ENCODE data around the gene RASSF5.

Gene RASSF5

DNA sequence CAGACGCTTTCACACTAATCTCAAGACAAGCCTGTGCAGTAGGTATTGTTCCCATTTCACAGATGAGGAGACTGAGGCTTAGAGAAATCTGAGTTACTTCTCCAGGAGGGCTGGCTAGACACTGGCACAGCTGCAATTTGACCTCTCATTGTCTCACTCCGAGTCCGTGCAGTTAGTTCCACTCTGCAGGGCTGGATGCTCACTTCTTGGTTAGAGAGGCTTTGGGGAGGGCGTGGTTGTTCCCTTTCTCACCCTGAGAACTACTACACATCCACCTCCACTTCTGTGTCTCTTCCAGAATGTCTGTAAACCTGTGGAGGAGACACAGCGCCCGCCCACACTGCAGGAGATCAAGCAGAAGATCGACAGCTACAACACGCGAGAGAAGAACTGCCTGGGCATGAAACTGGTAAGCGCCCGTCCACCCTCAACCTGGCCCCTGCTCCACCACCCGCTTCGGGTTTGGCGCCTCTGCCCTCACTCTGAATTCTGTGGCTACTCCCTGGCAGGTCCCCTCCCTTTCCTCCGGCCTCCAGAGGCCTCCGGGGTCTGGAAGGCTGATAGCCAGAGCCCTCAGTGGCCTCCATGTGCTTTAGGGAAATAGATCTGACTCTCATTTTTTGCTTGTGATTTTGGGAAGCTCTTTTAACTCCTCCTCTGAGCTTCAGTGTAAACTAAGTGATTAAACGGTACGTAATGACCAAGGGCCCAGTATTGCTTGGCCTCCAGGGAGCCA lies 75.8 kb downstream of the RASSF5 start:
- no peak overlapping the region for H3K9ac ChIP-seq (ENCODE audit: low read length)
- H3K27ac ChIP-seq (ENCODE audit: low read depth, low read length), result no peak overlapping the region
- H3K27me3 ChIP-seq (ENCODE audit: control insufficient read depth, insufficient read depth, low read length), result no peaks in the 10 kb centered on the region

DNA sequence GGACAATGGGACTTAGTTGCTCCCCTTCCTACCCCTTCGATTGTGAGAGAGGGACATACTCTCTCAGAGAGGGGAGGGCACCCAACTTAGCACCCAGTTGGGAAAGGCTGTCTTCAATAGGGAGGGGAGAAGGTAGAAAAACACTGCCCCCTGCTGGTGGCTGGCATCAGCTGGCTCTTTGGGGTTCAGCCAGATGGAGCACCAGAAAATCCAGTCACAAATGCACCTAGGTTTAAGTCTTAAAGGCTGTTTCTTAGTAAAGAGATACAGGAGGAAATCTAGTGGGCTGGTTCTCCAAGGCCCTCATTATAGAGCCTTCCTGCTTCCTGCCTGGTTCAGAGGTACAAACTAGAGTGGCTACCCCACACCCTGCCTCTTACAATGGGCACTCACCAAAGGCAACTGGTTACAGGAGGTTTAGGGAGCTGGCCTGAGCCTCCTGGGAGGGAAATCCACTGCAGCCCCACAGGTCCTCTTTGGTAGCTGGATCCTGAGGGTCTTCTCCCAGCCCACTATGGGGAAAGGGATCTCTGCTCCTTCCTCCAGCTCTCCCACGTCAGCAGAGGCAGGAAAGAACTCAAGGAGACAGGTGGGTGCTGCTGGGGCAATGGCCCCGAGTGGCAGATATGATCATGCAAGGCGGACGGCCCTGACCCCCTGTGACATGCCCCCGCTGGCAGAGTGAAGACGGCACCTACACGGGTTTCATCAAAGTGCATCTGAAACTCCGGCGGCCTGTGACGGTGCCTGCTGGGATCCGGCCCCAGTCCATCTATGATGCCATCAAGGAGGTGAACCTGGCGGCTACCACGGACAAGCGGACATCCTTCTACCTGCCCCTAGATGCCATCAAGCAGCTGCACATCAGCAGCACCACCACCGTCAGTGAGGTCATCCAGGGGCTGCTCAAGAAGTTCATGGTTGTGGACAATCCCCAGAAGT lies 76.6 kb downstream of the RASSF5 start:
- Histone ChIP-seq H3K27me3 (ENCODE audit: control insufficient read depth, insufficient read depth, low read length) (no peaks in the 10 kb centered on the region), H3K36me3 (ENCODE audit: control insufficient read depth, insufficient read depth, low read length) (no peaks in the 10 kb centered on the region), H3K4me1 (ENCODE audit: control insufficient read depth, insufficient read depth, low read length) (no peaks in the 10 kb centered on the region), H3K27ac (ENCODE audit: low read depth, low read length) (no peak overlapping the region), H3K9ac (ENCODE audit: low read length) (no peak overlapping the region), H3K9me3 (ENCODE audit: control insufficient read depth, insufficient read depth, low read depth, low read length) (no peaks in the 10 kb centered on the region), H3K4me3 (ENCODE audit: low read depth, low read length) (no peak overlapping the region)

More for the DNA sequence above, 75.8 kb downstream of the RASSF5 start:
- no peaks in the 10 kb centered on the region for H3K4me1 ChIP-seq (ENCODE audit: control insufficient read depth, insufficient read depth, low read length)
- H3K9me3 ChIP-seq (ENCODE audit: control insufficient read depth, insufficient read depth, low read depth, low read length), result no peaks in the 10 kb centered on the region
- no peaks in the 10 kb centered on the region for H3K36me3 ChIP-seq (ENCODE audit: control insufficient read depth, insufficient read depth, low read length)
- no peak overlapping the region for H3K4me3 ChIP-seq (ENCODE audit: low read depth, low read length)

DNA sequence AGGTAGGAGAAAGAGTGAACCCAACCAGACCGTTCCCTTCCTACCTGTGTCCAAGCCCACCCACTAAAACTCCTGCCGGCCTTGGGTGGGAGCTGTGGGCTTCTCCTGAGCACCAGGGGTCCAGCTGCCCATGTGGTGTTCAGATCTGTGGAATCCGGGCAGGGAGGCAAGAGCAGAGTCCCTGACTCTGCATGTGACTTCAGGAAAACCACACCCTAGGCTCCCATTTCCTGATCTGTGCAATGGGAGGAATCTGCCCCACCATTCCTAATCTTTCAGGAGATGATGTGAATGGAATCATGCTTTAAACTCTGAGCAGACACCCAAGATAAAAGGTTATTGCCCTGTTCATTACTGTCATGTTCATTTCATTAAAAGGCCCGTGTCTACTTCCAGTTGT lies 77.4 kb downstream of the RASSF5 start:
- H3K9me3 ChIP-seq (ENCODE audit: control insufficient read depth, insufficient read depth, low read depth, low read length), result no peaks in the 10 kb centered on the region
- H3K9ac ChIP-seq (ENCODE audit: low read length), result no peak overlapping the region
- no peak overlapping the region for H3K4me3 ChIP-seq (ENCODE audit: low read depth, low read length)
- no peaks in the 10 kb centered on the region for H3K36me3 ChIP-seq (ENCODE audit: control insufficient read depth, insufficient read depth, low read length)
- no peak overlapping the region for H3K27ac ChIP-seq (ENCODE audit: low read depth, low read length)
- no peaks in the 10 kb centered on the region for H3K27me3 ChIP-seq (ENCODE audit: control insufficient read depth, insufficient read depth, low read length)
- no peaks in the 10 kb centered on the region for H3K4me1 ChIP-seq (ENCODE audit: control insufficient read depth, insufficient read depth, low read length)

DNA sequence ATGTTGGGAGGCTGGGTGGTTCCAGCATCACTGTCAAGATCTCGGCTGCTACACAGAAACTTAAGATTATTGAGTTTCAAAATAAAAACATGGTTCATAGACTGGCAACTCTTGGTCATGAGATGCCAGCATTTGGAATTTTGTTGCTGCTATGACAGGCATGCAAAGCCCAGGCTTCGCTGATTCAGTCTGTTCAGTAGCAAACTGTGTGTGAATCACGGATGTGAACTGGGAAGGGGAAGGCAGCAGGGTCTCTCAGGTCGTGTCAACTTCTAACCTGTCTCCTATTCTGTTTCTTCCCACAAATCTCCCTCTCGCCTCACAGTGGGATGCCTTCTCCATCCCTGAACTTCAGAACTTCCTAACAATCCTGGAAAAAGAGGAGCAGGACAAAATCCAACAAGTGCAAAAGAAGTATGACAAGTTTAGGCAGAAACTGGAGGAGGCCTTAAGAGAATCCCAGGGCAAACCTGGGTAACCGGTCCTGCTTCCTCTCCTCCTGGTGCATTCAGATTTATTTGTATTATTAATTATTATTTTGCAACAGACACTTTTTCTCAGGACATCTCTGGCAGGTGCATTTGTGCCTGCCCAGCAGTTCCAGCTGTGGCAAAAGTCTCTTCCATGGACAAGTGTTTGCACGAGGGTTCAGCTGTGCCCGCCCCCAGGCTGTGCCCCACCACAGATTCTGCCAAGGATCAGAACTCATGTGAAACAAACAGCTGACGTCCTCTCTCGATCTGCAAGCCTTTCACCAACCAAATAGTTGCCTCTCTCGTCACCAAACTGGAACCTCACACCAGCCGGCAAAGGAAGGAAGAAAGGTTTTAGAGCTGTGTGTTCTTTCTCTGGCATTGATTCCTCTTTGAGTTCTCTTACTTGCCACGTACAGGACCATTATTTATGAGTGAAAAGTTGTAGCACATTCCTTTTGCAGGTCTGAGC lies 79.4 kb downstream of the RASSF5 start:
- Histone ChIP-seq H3K4me1 (ENCODE audit: control insufficient read depth, insufficient read depth, low read length) (no peaks in the 10 kb centered on the region), H3K36me3 (ENCODE audit: control insufficient read depth, insufficient read depth, low read length) (peaks cover 13% of the 10 kb centered on the region), H3K9me3 (ENCODE audit: control insufficient read depth, insufficient read depth, low read depth, low read length) (no peaks in the 10 kb centered on the region), H3K27ac (ENCODE audit: low read depth, low read length) (no peak overlapping the region), H3K27me3 (ENCODE audit: control insufficient read depth, insufficient read depth, low read length) (no peaks in the 10 kb centered on the region), H3K9ac (ENCODE audit: low read length) (no peak overlapping the region), H3K4me3 (ENCODE audit: low read depth, low read length) (no peak overlapping the region)

DNA sequence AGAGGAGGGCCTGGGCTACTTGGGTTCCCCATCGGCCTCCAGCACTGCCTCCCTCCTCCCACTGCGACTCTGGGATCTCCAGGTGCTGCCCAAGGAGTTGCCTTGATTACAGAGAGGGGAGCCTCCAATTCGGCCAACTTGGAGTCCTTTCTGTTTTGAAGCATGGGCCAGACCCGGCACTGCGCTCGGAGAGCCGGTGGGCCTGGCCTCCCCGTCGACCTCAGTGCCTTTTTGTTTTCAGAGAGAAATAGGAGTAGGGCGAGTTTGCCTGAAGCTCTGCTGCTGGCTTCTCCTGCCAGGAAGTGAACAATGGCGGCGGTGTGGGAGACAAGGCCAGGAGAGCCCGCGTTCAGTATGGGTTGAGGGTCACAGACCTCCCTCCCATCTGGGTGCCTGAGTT lies 80.6 kb downstream of the RASSF5 start:
- H3K27me3 ChIP-seq (ENCODE audit: control insufficient read depth, insufficient read depth, low read length), result no peaks in the 10 kb centered on the region
- H3K36me3 ChIP-seq (ENCODE audit: control insufficient read depth, insufficient read depth, low read length), result peaks cover 24% of the 10 kb centered on the region
- H3K9ac ChIP-seq (ENCODE audit: low read length), result no peak overlapping the region
- no peaks in the 10 kb centered on the region for H3K9me3 ChIP-seq (ENCODE audit: control insufficient read depth, insufficient read depth, low read depth, low read length)
- no peaks in the 10 kb centered on the region for H3K4me1 ChIP-seq (ENCODE audit: control insufficient read depth, insufficient read depth, low read length)
- no peak overlapping the region for H3K4me3 ChIP-seq (ENCODE audit: low read depth, low read length)
- no peak overlapping the region for H3K27ac ChIP-seq (ENCODE audit: low read depth, low read length)

DNA sequence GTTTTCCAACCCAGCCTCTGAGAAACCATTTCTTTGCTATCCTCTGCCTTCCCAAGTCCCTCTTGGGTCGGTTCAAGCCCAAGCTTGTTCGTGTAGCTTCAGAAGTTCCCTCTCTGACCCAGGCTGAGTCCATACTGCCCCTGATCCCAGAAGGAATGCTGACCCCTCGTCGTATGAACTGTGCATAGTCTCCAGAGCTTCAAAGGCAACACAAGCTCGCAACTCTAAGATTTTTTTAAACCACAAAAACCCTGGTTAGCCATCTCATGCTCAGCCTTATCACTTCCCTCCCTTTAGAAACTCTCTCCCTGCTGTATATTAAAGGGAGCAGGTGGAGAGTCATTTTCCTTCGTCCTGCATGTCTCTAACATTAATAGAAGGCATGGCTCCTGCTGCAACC lies 81.2 kb downstream of the RASSF5 start:
- no peaks in the 10 kb centered on the region for H3K9me3 ChIP-seq (ENCODE audit: control insufficient read depth, insufficient read depth, low read depth, low read length)
- no peak overlapping the region for H3K4me3 ChIP-seq (ENCODE audit: low read depth, low read length)
- H3K9ac ChIP-seq (ENCODE audit: low read length), result no peak overlapping the region
- H3K36me3 ChIP-seq (ENCODE audit: control insufficient read depth, insufficient read depth, low read length), result peaks cover 28% of the 10 kb centered on the region
- no peaks in the 10 kb centered on the region for H3K4me1 ChIP-seq (ENCODE audit: control insufficient read depth, insufficient read depth, low read length)
- H3K27ac ChIP-seq (ENCODE audit: low read depth, low read length), result no peak overlapping the region
- H3K27me3 ChIP-seq (ENCODE audit: control insufficient read depth, insufficient read depth, low read length), result no peaks in the 10 kb centered on the region

DNA sequence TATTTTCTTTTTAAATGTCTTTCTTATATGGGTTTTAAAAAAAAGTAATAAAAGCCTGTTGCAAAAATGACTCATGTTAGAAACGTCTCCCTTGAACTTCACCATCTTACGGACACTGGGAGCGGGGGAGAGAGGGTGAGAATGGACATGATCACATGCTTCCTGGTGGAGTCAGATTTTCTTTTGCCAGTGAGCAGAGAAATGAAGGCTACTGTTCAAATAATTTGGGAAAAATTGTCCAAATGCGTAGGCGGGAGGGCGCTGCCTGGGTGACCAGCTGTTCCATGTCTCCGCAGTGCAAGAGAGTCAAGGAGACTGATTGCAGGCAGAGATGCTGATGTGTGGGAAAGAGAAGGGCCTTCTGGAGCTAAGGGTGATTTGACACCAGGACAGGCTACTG lies 81.9 kb downstream of the RASSF5 start:
- H3K27ac ChIP-seq (ENCODE audit: low read depth, low read length), result no peak overlapping the region
- peaks cover 35% of the 10 kb centered on the region for H3K36me3 ChIP-seq (ENCODE audit: control insufficient read depth, insufficient read depth, low read length)
- H3K4me3 ChIP-seq (ENCODE audit: low read depth, low read length), result no peak overlapping the region

DNA sequence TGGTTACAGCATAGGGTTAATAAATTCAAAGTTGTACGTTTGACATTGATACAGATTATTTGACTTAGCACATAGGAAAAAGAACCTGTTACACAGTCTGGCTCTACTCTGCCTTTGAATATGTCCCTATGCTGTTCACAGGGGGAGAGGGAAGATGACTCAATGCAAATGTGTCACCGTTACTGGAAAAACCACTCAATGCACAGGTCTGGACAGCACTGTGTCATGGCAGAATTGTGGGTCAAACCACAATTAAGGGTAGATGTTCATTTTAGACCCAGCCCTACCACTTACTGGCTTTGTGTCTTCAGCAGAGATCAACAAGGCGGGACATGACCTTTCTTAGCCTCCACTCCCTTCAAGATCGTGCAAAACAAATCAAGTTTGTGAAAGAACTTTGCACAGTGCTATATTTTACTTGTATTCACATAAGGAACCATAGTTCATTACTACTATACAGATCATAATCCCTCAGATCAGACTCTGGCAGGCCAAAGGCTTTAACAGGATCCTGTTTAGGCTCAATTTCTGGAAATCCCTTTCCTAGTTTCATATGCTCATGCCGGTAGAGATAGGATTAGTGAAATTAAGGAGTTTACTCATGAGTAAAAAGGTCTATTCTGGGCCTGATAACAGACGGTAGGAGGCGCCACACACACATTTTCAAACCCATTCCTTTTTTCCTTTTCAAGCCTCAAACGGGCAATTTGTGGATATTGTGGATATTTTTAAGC lies 82.9 kb downstream of the RASSF5 start:
- H3K4me3 ChIP-seq (ENCODE audit: low read depth, low read length), result no peak overlapping the region
- H3K4me1 ChIP-seq (ENCODE audit: control insufficient read depth, insufficient read depth, low read length), result no peaks in the 10 kb centered on the region
- no peaks in the 10 kb centered on the region for H3K9me3 ChIP-seq (ENCODE audit: control insufficient read depth, insufficient read depth, low read depth, low read length)
- H3K27me3 ChIP-seq (ENCODE audit: control insufficient read depth, insufficient read depth, low read length), result no peaks in the 10 kb centered on the region
- no peak overlapping the region for H3K27ac ChIP-seq (ENCODE audit: low read depth, low read length)
- H3K9ac ChIP-seq (ENCODE audit: low read length), result no peak overlapping the region
- peaks cover 45% of the 10 kb centered on the region for H3K36me3 ChIP-seq (ENCODE audit: control insufficient read depth, insufficient read depth, low read length)

More for the DNA sequence above, 81.9 kb downstream of the RASSF5 start:
- Histone ChIP-seq H3K4me1 (ENCODE audit: control insufficient read depth, insufficient read depth, low read length) (no peaks in the 10 kb centered on the region), H3K9ac (ENCODE audit: low read length) (no peak overlapping the region), H3K9me3 (ENCODE audit: control insufficient read depth, insufficient read depth, low read depth, low read length) (no peaks in the 10 kb centered on the region), H3K27me3 (ENCODE audit: control insufficient read depth, insufficient read depth, low read length) (no peaks in the 10 kb centered on the region)

DNA sequence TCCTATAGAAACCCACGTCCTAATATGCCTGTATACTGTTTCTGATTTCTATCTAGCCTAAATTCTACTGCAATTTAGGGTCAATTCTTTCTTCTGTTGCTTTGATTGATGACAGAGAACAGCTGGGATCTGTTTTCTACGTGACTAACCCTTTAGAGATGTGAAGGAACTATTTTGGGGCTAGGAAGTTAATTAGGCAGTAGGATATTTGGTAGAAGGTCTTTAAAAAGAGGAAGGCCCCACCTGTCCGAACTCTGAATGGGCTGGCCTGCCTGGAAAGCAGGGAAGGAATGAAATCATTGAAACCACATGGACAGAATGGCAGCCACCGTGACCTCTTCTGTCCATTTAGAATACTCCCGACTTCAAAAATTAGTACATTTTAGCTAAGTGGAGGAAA lies 83.9 kb downstream of the RASSF5 start:
- H3K4me3 ChIP-seq (ENCODE audit: low read depth, low read length), result no peak overlapping the region
- peaks cover 54% of the 10 kb centered on the region for H3K36me3 ChIP-seq (ENCODE audit: control insufficient read depth, insufficient read depth, low read length)
- H3K4me1 ChIP-seq (ENCODE audit: control insufficient read depth, insufficient read depth, low read length), result no peaks in the 10 kb centered on the region
- no peaks in the 10 kb centered on the region for H3K27me3 ChIP-seq (ENCODE audit: control insufficient read depth, insufficient read depth, low read length)
- H3K9me3 ChIP-seq (ENCODE audit: control insufficient read depth, insufficient read depth, low read depth, low read length), result no peaks in the 10 kb centered on the region
- no peak overlapping the region for H3K9ac ChIP-seq (ENCODE audit: low read length)
- H3K27ac ChIP-seq (ENCODE audit: low read depth, low read length), result no peak overlapping the region

DNA sequence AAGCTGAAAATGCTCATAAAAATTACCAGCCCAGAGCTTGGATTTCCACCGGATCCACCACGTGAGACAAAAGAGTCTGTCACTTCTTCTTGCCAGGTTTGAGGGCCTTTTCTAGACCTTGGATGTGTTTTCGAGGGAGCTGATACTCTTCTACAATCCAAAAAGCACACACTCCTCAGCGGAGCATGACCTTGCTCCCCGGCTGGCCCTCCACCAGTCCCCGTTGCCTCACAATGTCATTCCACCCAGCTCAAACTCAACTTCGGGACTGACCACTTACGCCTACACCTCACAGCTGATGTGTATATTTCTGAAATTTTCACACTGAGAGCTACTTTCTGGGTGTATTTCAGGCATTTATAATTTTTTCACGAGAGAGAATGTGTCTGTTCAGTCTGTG lies 84.4 kb downstream of the RASSF5 start:
- Histone ChIP-seq H3K27me3 (ENCODE audit: control insufficient read depth, insufficient read depth, low read length) (no peaks in the 10 kb centered on the region), H3K36me3 (ENCODE audit: control insufficient read depth, insufficient read depth, low read length) (peaks cover 55% of the 10 kb centered on the region), H3K4me1 (ENCODE audit: control insufficient read depth, insufficient read depth, low read length) (no peaks in the 10 kb centered on the region), H3K4me3 (ENCODE audit: low read depth, low read length) (no peak overlapping the region), H3K27ac (ENCODE audit: low read depth, low read length) (no peak overlapping the region), H3K9me3 (ENCODE audit: control insufficient read depth, insufficient read depth, low read depth, low read length) (no peaks in the 10 kb centered on the region), H3K9ac (ENCODE audit: low read length) (no peak overlapping the region)

Measured in HUES6 (cell line).